SK-N-SH (cell line): ENCODE measurements around the gene TLL2. TPM values are rescaled to one million over a fixed set of nuclear protein-coding genes. Genes with fewer than 3 reads are reported as not detected.

ENCODE experiments used
- CTCF ChIA-PET: fragments of 300-600, 350-600 bp; formaldehyde crosslinking; extraction: SDS; loops from one replicate; lab custom pipeline; 2021; lab: Yijun Ruan, JAX
- POLR2A ChIA-PET: fragments of 350-600 bp; sonication (Branson Sonifier 250); formaldehyde crosslinking; extraction: SDS; loops from one replicate; lab custom pipeline; 2020; ENCODE audit warnings: antibody characterized with exemption, inconsistent platforms; lab: Yijun Ruan, JAX
- DNase-seq: peaks from one replicate; pipeline ENCODE4 v3.0.0; 2012
- H2AFZ ChIP-seq: fragments of 200-600 bp; sonication (generic); 2 replicates; pipeline ENCODE4 v1.8.1; 2016; ENCODE audit warnings: antibody characterized with exemption, mild to moderate bottlenecking, low read depth
- H3F3A ChIP-seq: fragments of 200-600 bp; sonication (generic); replicated peaks from 2 replicates; pipeline ENCODE3; 2016; ENCODE audit warnings: antibody characterized with exemption, mild to moderate bottlenecking; ENCODE audit not compliant: insufficient read depth
- H3K27ac ChIP-seq, 2 experiments: fragments of 200-500 bp in 1 of 2; fragments of 200-600 bp in 1 of 2; sonication (Bioruptor generic) in 1 of 2; sonication (generic), shearing (Covaris generic) in 1 of 2; 2 replicates each; pipeline versions ENCODE4 v1.5.1 to v1.6.1; 2014 to 2016; ENCODE audit warnings: low read depth in 2 of 2, inconsistent platforms in 1 of 2, low read length in 1 of 2, mild to moderate bottlenecking in 1 of 2, mixed read lengths in 1 of 2
- H3K27me3 ChIP-seq: fragments of 200-600 bp; sonication (generic), shearing (Covaris generic); 2 replicates; pipeline ENCODE4 v1.6.1; 2016; ENCODE audit warnings: mixed run types; ENCODE audit not compliant: insufficient read depth
- H3K36me3 ChIP-seq, 2 experiments: fragments of 200-500 bp in 1 of 2; fragments of 200-600 bp in 1 of 2; sonication (Bioruptor generic) in 1 of 2; sonication (generic) in 1 of 2; replicated peaks in 1 of 2; 2 replicates each; pipeline versions ENCODE3 to v1.5.1; 2014 to 2016; ENCODE audit warnings: low read length in 1 of 2, mild to moderate bottlenecking in 1 of 2; ENCODE audit not compliant: insufficient read depth in 2 of 2, control insufficient read depth in 1 of 2
- H3K4me1 ChIP-seq, 2 experiments: fragments of 200-500 bp in 1 of 2; fragments of 200-600 bp in 1 of 2; sonication (Bioruptor generic) in 1 of 2; sonication (generic), shearing (Covaris generic) in 1 of 2; 2 replicates each; pipeline versions ENCODE4 v1.5.1 to v1.6.1; 2014 to 2016; ENCODE audit warnings: low read depth in 1 of 2, low read length in 1 of 2, mixed run types in 1 of 2; ENCODE audit not compliant: insufficient read depth in 2 of 2, control insufficient read depth in 1 of 2
- H3K4me2 ChIP-seq: fragments of 200-600 bp; sonication (generic), shearing (Covaris generic); 2 replicates; pipeline ENCODE4 v1.6.1; 2017; ENCODE audit warnings: mixed run types
- H3K4me3 ChIP-seq, 2 experiments: fragments of 200-500 bp in 1 of 2; fragments of 200-600 bp in 1 of 2; sonication (Bioruptor generic) in 1 of 2; sonication (generic), shearing (Covaris generic) in 1 of 2; 2 replicates each; pipeline versions ENCODE4 v1.5.1 to v1.8.1; 2014 to 2016; ENCODE audit warnings: low read depth in 2 of 2, inconsistent platforms in 1 of 2, low read length in 1 of 2, mild to moderate bottlenecking in 1 of 2, mixed read lengths in 1 of 2, moderate library complexity in 1 of 2
- H3K79me2 ChIP-seq: fragments of 200-600 bp; sonication (generic); 2 replicates; pipeline ENCODE4 v1.8.1; 2017; ENCODE audit warnings: mild to moderate bottlenecking; ENCODE audit not compliant: insufficient read depth
- H3K9ac ChIP-seq: fragments of 200-600 bp; sonication (generic); 2 replicates; pipeline ENCODE4 v1.6.1; 2017; ENCODE audit warnings: mixed run types
- H3K9me2 ChIP-seq: fragments of 200-600 bp; sonication (generic); 2 replicates; pipeline ENCODE4 v1.6.1; 2017; ENCODE audit warnings: mixed run types
- H3K9me3 ChIP-seq: fragments of 200-600 bp; sonication (generic); 2 replicates; pipeline ENCODE4 v1.6.1; 2017; ENCODE audit warnings: mixed run types, mild to moderate bottlenecking, moderate library complexity
- H4K20me1 ChIP-seq: fragments of 200-600 bp; sonication (generic); 2 replicates; pipeline ENCODE4 v1.6.1; 2017; ENCODE audit warnings: mild to moderate bottlenecking, mixed run types; ENCODE audit not compliant: insufficient read depth
- ELF1 ChIP-seq: IDR thresholded peaks from 2 replicates; pipeline ENCODE4 v1.4.0; 2012
- EP300 ChIP-seq, 2 experiments: IDR thresholded peaks; 2 replicates each; pipeline versions ENCODE4 v1.4.0 to v1.6.1; 2012; ENCODE audit warnings: borderline replicate concordance in 1 of 2, low read depth in 1 of 2, low read length in 1 of 2
- EZH2phosphoT487 ChIP-seq: fragments of 200-600 bp; sonication (generic); IDR thresholded peaks from 2 replicates; pipeline ENCODE4 v1.6.1; 2017; ENCODE audit warnings: low read depth, mixed run types, mild to moderate bottlenecking, antibody characterized with exemption, moderate library complexity, borderline replicate concordance
- FOXJ3 ChIP-seq: sonication (generic); formaldehyde crosslinking; IDR thresholded peaks from 2 replicates; pipeline ENCODE4 v1.5.1; 2020; ENCODE audit warnings: mild to moderate bottlenecking, missing genetic modification reagents
- FOXM1 ChIP-seq: IDR thresholded peaks from 2 replicates; pipeline ENCODE4 v1.4.0; 2012; ENCODE audit warnings: low read depth, mild to moderate bottlenecking
- GABPA ChIP-seq: IDR thresholded peaks from 2 replicates; pipeline ENCODE4 v1.4.0; 2012; ENCODE audit warnings: low read depth, mild to moderate bottlenecking
- JUND ChIP-seq: IDR thresholded peaks from 2 replicates; pipeline ENCODE4 v1.4.0; 2012
- NFIC ChIP-seq: IDR thresholded peaks from 2 replicates; pipeline ENCODE4 v1.4.0; 2012; ENCODE audit warnings: borderline replicate concordance
- NRF1 ChIP-seq: IDR thresholded peaks from 2 replicates; pipeline ENCODE4 v1.6.1; 2012; ENCODE audit warnings: low read depth, mild to moderate bottlenecking, low read length
- POLR2AphosphoS5 ChIP-seq: IDR thresholded peaks from 2 replicates; pipeline ENCODE4 v1.6.1; 2012; ENCODE audit warnings: low read depth, low read length
- RAD21 ChIP-seq: IDR thresholded peaks from 2 replicates; pipeline ENCODE4 v1.6.1; 2012; ENCODE audit warnings: mild to moderate bottlenecking, low read length
- RCOR1 ChIP-seq: fragments of 150-350 bp; IDR thresholded peaks from 2 replicates; pipeline ENCODE4 v1.6.1; 2017; ENCODE audit warnings: antibody characterized with exemption, low read length
- SIN3A ChIP-seq: IDR thresholded peaks from 2 replicates; pipeline ENCODE4 v1.6.1; 2012; ENCODE audit warnings: low read depth, mild to moderate bottlenecking, low read length, moderate library complexity, borderline replicate concordance
- WGBS: methylation state at CpG from one replicate; pipeline ENCODE4 v1.1.6; 2017; ENCODE audit warnings: low lambda C conversion rate; 5-methylcytosine and 5-hydroxymethylcytosine counted together
- polyA plus RNA-seq, 3 experiments: library from polyadenylated mRNA; depleted of rRNA; stranded (reverse); fragments of >200 nt; gene quantifications; 2 replicates each; pipeline ENCODE4 v1.2.3, GENCODE V29; 2012
- TF ChIP-seq, protein P1 (sequence below): IDR thresholded peaks from 2 replicates; pipeline ENCODE4; 2012
- TF ChIP-seq, protein P2 (sequence below): fragments of 200-600 bp; sonication (generic); IDR thresholded peaks from 2 replicates; pipeline ENCODE4 v1.6.1; 2017; ENCODE audit warnings: antibody characterized with exemption, mild to moderate bottlenecking, moderate library complexity
- TF ChIP-seq, protein P3 (sequence below): IDR thresholded peaks from 2 replicates; pipeline ENCODE4 v1.4.0; 2012; ENCODE audit warnings: low read depth, borderline replicate concordance

TLL2 gene
- polyA plus RNA-seq, 1 of the 3 experiments (the other 2 are of a cell fraction): 0.36 TPM

DNA sequence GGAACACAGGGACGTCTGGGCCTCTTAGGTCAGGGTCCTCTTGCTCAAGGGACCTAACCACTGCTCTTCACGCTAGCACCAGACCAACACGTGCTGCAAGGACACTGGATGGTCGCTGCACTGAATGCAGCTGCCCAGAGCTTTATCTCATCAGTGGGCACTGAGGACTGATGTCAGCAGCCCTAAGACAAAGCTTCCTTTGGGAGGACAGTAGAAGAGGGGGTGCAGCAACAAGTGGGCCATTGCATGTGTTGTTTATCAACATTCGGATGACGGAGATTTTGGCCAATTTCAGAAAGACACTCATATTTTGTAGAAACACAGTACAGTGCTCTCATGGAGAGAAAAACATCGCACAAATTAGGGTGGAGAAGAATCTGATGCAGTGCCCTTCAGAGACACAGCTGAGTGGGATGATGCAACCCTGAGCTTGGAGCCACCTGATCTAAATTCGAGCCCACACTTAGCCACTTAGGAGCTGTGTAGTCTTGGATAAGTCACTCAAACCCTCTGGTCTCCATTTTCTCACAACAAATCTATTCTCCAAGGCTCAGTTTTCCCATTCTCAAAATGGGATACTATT lies 156.6 kb downstream of the TLL2 start:
- CTCF ChIA-PET: interaction anchor here (1.0 to 4.2 kb wide), 6 partner anchors 10 to 157 kb away, joined by 3 to 32 read pairs (median 5); partner anchors contain the start of gene TLL2
- H3F3A ChIP-seq: no peaks in the 10 kb centered on the region
- no peak overlapping the region for H2AFZ ChIP-seq
- H3K9me2 ChIP-seq: no peaks in the 10 kb centered on the region
- no peak for DNase-seq
- H4K20me1 ChIP-seq: no peaks in the 10 kb centered on the region
- no peak overlapping the region for H3K4me3 ChIP-seq
- no peak overlapping the region for H3K9ac ChIP-seq
- TF ChIP-seq RAD21: no peak
- no peak for TF ChIP-seq EZH2phosphoT487
- TF ChIP-seq POLR2AphosphoS5: no peak
- no peak for TF ChIP-seq SIN3A
- no peak for TF ChIP-seq EP300 (IDR thresholded peaks at IDR 0.05; ENCODE audit: borderline replicate concordance in 1 of 2, low read depth in 1 of 2, low read length in 1 of 2)
- TF ChIP-seq FOXJ3: no peak
- TF ChIP-seq, all 33 proteins: peak for 0
- Histone ChIP-seq H3K4me1 (no peaks in the 10 kb centered on the region), H3K27ac (no peak overlapping the region), H3K36me3 (no peaks in the 10 kb centered on the region), H3K4me2 (no peak overlapping the region), H3K79me2 (no peaks in the 10 kb centered on the region), H3K9me3 (no peaks in the 10 kb centered on the region), H3K27me3 (peaks cover 4% of the 10 kb centered on the region; the same call in 1 of the 2 replicates)
- POLR2A ChIA-PET: no interaction called here
- WGBS: 30% methylated on average over 8 of the region's 8 CpGs

DNA sequence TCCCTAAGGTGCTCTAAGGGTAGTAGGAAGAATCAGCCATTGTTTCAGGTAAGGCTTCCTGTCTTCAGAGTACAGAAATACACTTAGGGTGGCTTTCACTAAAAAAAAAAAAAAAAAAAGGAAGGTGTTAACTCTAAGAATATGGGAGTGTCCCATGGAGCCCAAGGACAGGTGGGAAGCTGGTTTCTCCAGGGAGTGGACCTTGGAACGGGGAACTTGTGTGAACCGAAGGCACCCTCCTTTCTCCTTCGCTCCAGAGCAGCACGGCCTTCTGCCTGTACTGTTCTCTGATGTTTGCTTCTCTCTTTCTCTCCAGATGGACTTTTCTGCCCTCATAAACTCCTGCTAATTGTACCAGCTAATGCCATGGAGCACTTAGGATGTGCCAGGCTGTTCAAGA lies 161.1 kb downstream of the TLL2 start:
- DNase-seq: no peak
- Histone ChIP-seq H3K27me3 (peaks cover 4% of the 10 kb centered on the region; the same call in 1 of the 2 replicates), H3K9me2 (no peaks in the 10 kb centered on the region; the same call in 1 of the 2 replicates), H4K20me1 (no peaks in the 10 kb centered on the region), H3F3A (no peaks in the 10 kb centered on the region), H3K9me3 (no peaks in the 10 kb centered on the region), H3K79me2 (no peaks in the 10 kb centered on the region), H2AFZ (no peak overlapping the region), H3K36me3 (no peaks in the 10 kb centered on the region), H3K4me2 (no peak overlapping the region), H3K9ac (no peak overlapping the region), H3K4me3 (no peak overlapping the region), H3K4me1 (no peaks in the 10 kb centered on the region), H3K27ac (no peak overlapping the region)
- POLR2A ChIA-PET: no interaction called here
- no peak for TF ChIP-seq SIN3A
- TF ChIP-seq, protein P1, sequence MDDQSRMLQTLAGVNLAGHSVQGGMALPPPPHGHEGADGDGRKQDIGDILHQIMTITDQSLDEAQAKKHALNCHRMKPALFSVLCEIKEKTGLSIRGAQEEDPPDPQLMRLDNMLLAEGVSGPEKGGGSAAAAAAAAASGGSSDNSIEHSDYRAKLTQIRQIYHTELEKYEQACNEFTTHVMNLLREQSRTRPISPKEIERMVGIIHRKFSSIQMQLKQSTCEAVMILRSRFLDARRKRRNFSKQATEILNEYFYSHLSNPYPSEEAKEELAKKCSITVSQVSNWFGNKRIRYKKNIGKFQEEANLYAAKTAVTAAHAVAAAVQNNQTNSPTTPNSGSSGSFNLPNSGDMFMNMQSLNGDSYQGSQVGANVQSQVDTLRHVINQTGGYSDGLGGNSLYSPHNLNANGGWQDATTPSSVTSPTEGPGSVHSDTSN: no peak
- TF ChIP-seq, protein P2, sequence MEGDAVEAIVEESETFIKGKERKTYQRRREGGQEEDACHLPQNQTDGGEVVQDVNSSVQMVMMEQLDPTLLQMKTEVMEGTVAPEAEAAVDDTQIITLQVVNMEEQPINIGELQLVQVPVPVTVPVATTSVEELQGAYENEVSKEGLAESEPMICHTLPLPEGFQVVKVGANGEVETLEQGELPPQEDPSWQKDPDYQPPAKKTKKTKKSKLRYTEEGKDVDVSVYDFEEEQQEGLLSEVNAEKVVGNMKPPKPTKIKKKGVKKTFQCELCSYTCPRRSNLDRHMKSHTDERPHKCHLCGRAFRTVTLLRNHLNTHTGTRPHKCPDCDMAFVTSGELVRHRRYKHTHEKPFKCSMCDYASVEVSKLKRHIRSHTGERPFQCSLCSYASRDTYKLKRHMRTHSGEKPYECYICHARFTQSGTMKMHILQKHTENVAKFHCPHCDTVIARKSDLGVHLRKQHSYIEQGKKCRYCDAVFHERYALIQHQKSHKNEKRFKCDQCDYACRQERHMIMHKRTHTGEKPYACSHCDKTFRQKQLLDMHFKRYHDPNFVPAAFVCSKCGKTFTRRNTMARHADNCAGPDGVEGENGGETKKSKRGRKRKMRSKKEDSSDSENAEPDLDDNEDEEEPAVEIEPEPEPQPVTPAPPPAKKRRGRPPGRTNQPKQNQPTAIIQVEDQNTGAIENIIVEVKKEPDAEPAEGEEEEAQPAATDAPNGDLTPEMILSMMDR: no peak
- no peak for TF ChIP-seq NFIC
- TF ChIP-seq RCOR1: no peak
- no peak for TF ChIP-seq EP300 (IDR thresholded peaks at IDR 0.05; ENCODE audit: borderline replicate concordance in 1 of 2, low read depth in 1 of 2, low read length in 1 of 2)
- TF ChIP-seq FOXM1: no peak
- TF ChIP-seq, protein P3, sequence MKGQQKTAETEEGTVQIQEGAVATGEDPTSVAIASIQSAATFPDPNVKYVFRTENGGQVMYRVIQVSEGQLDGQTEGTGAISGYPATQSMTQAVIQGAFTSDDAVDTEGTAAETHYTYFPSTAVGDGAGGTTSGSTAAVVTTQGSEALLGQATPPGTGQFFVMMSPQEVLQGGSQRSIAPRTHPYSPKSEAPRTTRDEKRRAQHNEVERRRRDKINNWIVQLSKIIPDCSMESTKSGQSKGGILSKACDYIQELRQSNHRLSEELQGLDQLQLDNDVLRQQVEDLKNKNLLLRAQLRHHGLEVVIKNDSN: no peak
- no peak for TF ChIP-seq GABPA
- no peak for TF ChIP-seq JUND
- no peak for TF ChIP-seq FOXJ3
- TF ChIP-seq NRF1: no peak
- no peak for TF ChIP-seq ELF1
- TF ChIP-seq POLR2AphosphoS5: no peak
- CTCF ChIA-PET: interaction anchor here (2.1 to 2.6 kb wide), 2 partner anchors 12 to 18 kb away, joined by 8 to 13 read pairs; no protein-coding TSS in a partner anchor
- WGBS: 40% methylated on average over 4 of the region's 4 CpGs
